ENCODE data around the gene AP4S1.

DNA sequence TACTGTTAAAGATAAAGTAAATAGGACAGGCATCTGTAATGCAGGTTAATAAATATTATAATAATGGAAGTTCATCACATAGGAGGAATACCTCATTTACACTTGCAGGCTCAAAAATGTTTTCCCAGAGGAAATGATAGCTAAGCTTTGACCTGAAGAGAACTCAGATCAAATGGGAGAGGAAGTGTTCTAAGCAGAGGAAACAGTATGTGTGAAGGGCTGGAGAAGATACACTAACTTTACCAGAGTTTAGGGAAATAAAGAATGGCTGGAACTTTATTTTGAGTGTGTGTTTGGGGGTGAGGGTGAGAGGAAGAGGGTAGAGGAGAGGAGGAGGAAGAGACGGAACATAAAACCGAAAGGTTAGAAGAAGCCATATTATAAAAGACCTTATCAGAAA lies 34.0 kb upstream of the AP4S1 start:
- TF ChIP-seq, protein P1, sequence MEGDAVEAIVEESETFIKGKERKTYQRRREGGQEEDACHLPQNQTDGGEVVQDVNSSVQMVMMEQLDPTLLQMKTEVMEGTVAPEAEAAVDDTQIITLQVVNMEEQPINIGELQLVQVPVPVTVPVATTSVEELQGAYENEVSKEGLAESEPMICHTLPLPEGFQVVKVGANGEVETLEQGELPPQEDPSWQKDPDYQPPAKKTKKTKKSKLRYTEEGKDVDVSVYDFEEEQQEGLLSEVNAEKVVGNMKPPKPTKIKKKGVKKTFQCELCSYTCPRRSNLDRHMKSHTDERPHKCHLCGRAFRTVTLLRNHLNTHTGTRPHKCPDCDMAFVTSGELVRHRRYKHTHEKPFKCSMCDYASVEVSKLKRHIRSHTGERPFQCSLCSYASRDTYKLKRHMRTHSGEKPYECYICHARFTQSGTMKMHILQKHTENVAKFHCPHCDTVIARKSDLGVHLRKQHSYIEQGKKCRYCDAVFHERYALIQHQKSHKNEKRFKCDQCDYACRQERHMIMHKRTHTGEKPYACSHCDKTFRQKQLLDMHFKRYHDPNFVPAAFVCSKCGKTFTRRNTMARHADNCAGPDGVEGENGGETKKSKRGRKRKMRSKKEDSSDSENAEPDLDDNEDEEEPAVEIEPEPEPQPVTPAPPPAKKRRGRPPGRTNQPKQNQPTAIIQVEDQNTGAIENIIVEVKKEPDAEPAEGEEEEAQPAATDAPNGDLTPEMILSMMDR (IDR thresholded peaks at IDR 0.05) = no peak
- no peak for TF ChIP-seq POLR2A (IDR thresholded peaks at IDR 0.05)
